ENCODE results near the gene ARSK.

ARSK gene, protein sequence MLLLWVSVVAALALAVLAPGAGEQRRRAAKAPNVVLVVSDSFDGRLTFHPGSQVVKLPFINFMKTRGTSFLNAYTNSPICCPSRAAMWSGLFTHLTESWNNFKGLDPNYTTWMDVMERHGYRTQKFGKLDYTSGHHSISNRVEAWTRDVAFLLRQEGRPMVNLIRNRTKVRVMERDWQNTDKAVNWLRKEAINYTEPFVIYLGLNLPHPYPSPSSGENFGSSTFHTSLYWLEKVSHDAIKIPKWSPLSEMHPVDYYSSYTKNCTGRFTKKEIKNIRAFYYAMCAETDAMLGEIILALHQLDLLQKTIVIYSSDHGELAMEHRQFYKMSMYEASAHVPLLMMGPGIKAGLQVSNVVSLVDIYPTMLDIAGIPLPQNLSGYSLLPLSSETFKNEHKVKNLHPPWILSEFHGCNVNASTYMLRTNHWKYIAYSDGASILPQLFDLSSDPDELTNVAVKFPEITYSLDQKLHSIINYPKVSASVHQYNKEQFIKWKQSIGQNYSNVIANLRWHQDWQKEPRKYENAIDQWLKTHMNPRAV

DNA sequence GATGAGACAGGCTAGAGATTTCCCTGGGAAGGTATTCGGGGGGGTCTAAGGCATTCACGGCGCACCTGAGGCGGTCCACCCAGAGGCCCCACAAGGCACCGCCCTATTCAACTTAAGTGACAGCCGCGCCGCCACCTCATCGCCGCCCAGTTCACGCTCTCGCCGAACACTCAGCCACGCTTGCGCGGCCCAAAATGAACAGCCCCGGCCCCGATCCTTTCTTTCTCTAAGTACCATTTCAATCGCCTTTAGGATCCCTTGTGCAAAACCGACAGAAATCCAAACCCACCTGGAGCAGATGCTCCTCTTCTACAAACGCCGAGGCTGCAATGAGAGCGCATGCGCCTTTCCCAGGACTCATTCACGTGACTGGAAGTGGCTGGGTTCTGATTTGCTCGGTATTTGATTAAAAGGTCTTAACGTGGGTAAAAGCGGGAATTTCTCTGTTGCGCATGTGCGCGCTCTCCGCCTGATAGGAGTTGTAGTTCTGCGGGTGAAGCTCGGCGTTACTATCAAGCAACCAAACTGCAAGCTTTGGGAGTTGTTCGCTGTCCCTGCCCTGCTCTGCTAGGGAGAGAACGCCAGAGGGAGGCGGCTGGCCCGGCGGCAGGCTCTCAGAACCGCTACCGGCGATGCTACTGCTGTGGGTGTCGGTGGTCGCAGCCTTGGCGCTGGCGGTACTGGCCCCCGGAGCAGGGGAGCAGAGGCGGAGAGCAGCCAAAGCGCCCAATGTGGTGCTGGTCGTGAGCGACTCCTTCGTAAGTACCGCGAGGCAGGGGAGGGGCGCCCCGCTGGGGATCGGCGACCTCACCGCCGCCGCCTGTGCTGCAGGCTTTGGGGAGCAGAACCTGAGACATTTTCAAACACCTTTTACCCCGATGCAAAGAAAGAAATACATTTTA lies at the start of gene ARSK, which contains the start of gene SKIC3:
Gene ARSK, plus strand, starts transcription at position 455 of the 902 bp plus-strand sequence. Its CDS starts 178 bp downstream, at position 633.
Gene SKIC3, minus strand, starts transcription at position 331 of the 902 bp plus-strand sequence. CDS start 7,827 bp downstream, outside the sequence.
- DNase-seq (ENCODE audit: low read depth): peak; percentile 99
- TF ChIP-seq, protein P1, sequence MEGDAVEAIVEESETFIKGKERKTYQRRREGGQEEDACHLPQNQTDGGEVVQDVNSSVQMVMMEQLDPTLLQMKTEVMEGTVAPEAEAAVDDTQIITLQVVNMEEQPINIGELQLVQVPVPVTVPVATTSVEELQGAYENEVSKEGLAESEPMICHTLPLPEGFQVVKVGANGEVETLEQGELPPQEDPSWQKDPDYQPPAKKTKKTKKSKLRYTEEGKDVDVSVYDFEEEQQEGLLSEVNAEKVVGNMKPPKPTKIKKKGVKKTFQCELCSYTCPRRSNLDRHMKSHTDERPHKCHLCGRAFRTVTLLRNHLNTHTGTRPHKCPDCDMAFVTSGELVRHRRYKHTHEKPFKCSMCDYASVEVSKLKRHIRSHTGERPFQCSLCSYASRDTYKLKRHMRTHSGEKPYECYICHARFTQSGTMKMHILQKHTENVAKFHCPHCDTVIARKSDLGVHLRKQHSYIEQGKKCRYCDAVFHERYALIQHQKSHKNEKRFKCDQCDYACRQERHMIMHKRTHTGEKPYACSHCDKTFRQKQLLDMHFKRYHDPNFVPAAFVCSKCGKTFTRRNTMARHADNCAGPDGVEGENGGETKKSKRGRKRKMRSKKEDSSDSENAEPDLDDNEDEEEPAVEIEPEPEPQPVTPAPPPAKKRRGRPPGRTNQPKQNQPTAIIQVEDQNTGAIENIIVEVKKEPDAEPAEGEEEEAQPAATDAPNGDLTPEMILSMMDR (IDR thresholded peaks at IDR 0.05; ENCODE audit: low read depth, low read length, missing control alignments): peak; percentile 12
- H3K4me3 ChIP-seq (ENCODE audit: low read depth, low read length): peak within 1 kb of the TSS; percentile 90

DNA sequence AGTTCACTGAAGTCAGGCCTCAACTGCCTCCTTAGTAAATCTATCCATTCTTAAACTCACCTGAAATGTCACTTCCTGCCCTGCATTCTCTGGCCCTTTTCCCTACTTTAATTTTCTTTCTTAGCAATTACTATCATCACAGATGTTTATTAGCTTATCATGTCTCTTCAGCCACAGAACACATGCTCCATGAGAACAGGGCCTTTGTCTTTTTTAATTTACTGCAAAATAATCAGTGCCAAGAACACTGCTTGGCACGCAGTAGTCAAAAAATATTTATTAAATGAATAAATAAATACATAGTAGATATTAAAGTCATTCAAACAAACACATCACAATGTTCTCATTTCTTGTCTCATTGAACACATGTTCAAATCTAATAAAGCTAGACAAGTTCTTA lies 46.4 kb upstream of the ARSK start:
- DNase-seq (ENCODE audit: low read depth): no peak
- H3K4me3 ChIP-seq (ENCODE audit: low read depth, low read length): no peak overlapping the region
- TF ChIP-seq, protein P1 (IDR thresholded peaks at IDR 0.05; ENCODE audit: low read depth, low read length, missing control alignments): no peak

DNA sequence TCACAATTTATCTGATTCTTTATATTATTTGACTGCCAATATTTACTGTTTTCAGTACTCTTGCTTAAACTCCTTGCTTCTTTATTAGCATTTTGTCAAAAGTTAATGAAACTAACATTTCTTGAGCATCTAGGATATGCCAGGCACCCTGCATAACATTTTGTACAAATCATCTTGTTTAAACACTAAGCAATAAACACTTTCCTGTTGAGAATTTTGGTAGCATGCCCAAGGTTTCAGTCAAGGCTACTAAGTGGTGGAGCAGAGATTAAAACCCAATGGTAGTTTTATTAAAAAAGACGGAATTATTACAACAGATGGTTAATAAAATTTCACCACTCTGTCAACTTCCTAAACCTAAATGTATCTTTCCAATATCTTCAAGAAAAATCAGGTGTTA lies 43.3 kb upstream of the ARSK start:
- no peak overlapping the region for H3K4me3 ChIP-seq (ENCODE audit: low read depth, low read length)
- TF ChIP-seq, protein P1 (IDR thresholded peaks at IDR 0.05; ENCODE audit: low read depth, low read length, missing control alignments): no peak
- no peak for DNase-seq (ENCODE audit: low read depth)

DNA sequence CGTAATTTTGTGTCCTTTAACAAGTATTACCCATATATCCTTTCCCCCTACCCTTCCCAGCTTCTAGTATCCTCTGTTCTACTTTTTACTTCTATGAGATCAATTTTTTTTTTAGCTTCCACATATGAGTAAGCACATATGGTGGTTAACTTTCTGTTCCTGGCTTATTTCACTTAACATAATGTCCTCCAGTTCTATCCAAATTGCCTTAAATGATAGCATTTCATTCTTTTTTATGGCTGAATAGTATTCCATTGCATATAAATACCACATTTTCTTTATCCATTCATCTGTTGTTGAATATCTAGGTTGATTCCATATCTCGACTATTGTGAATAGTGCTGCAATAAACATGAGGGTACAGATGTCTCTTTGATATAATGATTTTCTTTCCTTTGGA lies 36.5 kb upstream of the ARSK start:
- TF ChIP-seq, protein P1 (IDR thresholded peaks at IDR 0.05; ENCODE audit: low read depth, low read length, missing control alignments): no peak
- no peak for DNase-seq (ENCODE audit: low read depth)
- no peak overlapping the region for H3K4me3 ChIP-seq (ENCODE audit: low read depth, low read length)

DNA sequence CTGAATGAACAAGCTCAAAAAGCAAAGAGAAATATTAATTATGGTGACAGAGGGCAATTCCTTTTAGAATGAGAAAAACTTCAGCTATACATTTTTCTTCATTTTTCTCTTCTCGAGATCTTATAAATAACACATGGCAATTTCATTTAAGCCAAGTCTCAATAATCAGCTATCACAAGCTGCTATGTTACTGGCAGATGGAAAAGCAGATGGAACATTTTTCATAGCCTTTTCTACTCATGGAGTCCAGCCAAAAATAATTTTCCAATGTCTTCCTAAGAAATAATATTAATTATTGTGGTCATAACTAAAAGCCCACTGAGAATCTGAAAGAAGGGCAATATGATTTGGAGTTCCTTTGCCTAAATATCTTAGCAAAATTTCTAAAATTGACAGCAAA lies 35.8 kb upstream of the ARSK start:
- no peak for DNase-seq (ENCODE audit: low read depth)
- no peak overlapping the region for H3K4me3 ChIP-seq (ENCODE audit: low read depth, low read length)
- TF ChIP-seq, protein P1 (IDR thresholded peaks at IDR 0.05; ENCODE audit: low read depth, low read length, missing control alignments): no peak

DNA sequence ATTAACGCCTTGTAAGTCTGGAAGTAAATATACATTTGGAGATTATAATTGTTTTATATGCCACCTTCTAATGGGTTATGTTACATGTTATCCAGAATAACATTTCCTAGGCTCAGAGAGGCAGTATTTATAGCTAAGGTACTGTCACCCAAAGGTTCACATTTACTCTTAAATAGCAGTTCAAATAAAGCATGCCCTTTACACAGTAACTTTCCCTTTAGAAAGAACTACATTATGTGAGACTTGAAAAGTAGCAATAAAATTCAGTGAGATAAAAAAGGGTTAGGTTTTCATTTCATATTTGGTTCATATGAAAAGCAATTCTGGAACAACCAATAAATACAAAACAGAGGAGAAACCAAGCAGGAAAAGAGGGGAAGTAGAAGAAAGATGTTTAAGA lies 35.2 kb upstream of the ARSK start:
- TF ChIP-seq, protein P1 (IDR thresholded peaks at IDR 0.05; ENCODE audit: low read depth, low read length, missing control alignments): no peak
- H3K4me3 ChIP-seq (ENCODE audit: low read depth, low read length): no peak overlapping the region
- DNase-seq (ENCODE audit: low read depth): no peak

All from GM12864 (cell line).